AG09319 (cell line): ENCODE data around the gene SLC6A12.

Experiments
- DNase-seq: peaks from one replicate; pipeline ENCODE4 v3.0.0-alpha.2; 2010; ENCODE audit warnings: low read depth; ENCODE audit errors: extremely low read depth
- CTCF ChIP-seq: IDR thresholded peaks from 2 replicates; pipeline ENCODE4 v1.5.1; 2011; ENCODE audit warnings: low read depth, mild to moderate bottlenecking, inconsistent platforms, low read length, moderate library complexity

The SLC6A12 gene

GRCh38 chr12:196436-196835, 17.5 kb downstream of the SLC6A12 start:
- TF ChIP-seq CTCF = no peak
- DNase-seq = no peak

DNA sequence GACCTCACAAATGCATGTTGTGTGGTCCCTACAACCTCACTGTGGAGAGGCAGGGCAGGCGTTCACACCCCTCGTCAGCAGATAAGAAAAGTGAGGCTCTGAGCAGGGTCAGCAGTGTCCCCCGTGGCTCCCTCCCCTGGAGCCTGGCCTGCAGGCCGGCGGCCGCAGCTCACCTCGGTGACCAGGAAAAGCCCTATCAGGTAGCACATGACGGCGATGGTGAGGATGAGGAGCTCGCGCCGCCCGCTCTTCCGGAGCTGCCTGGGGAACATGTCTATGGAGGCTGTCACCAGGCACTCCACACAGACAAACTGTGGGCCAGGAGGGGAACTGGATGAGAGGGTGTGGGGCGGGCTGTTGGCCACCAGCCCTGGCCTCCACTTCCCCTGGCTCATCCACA, 18.0 kb downstream of the SLC6A12 start:
- TF ChIP-seq CTCF = no peak

GRCh38 chr12:195156-195555, 18.8 kb downstream of the SLC6A12 start:
- DNase-seq = no peak
- TF ChIP-seq CTCF = no peak

More for the DNA sequence above, 18.0 kb downstream of the SLC6A12 start:
- DNase-seq = no peak

GRCh38 chr12:194276-194675, 19.7 kb downstream of the SLC6A12 start:
- no peak for DNase-seq
- no peak for TF ChIP-seq CTCF

- no peak for TF ChIP-seq CTCF
- no peak for DNase-seq
Observed at GRCh38 chr12:193261-193660, 20.7 kb downstream of the SLC6A12 start.

- DNase-seq = no peak
- TF ChIP-seq CTCF = no peak
Observed at GRCh38 chr12:191541-191940, 22.4 kb downstream of the SLC6A12 start.

GRCh38 chr12:190881-191280, 23.1 kb downstream of the SLC6A12 start:
- no peak for TF ChIP-seq CTCF

DNA sequence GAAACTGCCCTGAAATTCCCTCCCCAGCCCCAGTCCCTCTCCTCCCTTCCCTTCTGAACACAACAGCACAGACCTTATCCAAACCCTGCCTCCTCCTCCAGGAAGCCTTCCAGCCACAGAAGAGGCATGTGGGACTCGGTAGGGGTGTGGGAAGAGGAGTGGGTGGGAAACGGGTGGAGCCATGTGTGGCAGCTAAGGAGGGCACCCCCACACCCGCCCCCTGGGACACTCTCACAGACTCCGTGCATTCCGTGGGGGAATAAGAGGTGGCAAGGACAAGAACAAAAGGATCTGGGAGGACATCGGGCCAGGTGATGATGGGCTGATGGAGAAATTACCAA, 24.4 kb downstream of the SLC6A12 start:
- no peak for DNase-seq
- TF ChIP-seq CTCF = no peak

More at GRCh38 chr12:190881-191280, 23.1 kb downstream of the SLC6A12 start:
- no peak for DNase-seq
